Right ventricle myocardium superior (tissue), 1 donor: ENCODE measurements around the gene TMEM176A. TPM values are rescaled to one million over a fixed set of nuclear protein-coding genes. Genes with fewer than 3 reads are reported as not detected.
"Not testable (repeated sequence)": the region's sequence is repeated elsewhere in the genome, so short reads cannot be mapped to it uniquely, and the experiment has no call there.

Experiments used
- ATAC-seq: fragments of 200-7000 bp; cut with Tn5 transposase; one replicate; pipeline ENCODE4 v1.9.1; 2020; ENCODE audit warnings: mild to moderate bottlenecking; ENCODE audit not compliant: poor library complexity
- DNase-seq: peaks from one replicate; pipeline ENCODE4 v3.0.0-alpha.2; 2020
- intact Hi-C: fragments of 100-400 bp; cut with DNase I; formaldehyde crosslinking; loops from one replicate; pipeline ENCODE4 v1.11.2; 2022
- long read RNA-seq: library from polyadenylated mRNA; unstranded; transcript quantifications from one replicate; pipeline ENCODE4 v2.0.0, GENCODE V29; 2021
- total RNA-seq: library from RNA; stranded (reverse); fragmentation: NEBNext Ultra II Directional; extraction: Animal tissue kit (Norgen Biotek cat#: 25700); gene quantifications from one replicate; pipeline ENCODE4 v1.2.1, GENCODE V29; 2021
- donor health status: DM: no; HTN: yes; CAD: no; lungs with severe emphysema.

TMEM176A gene
- 27.1 TPM for total RNA-seq
- long read RNA-seq, transcript TMEM176A-210 (7 exons, 1,530 nt) = major isoform, 13 of 28 reads
- long read RNA-seq, transcript TMEM176A-201 (7 exons, 1,261 nt) = minor isoform, 6 of 28 reads
- long read RNA-seq, partial matches to known transcripts = 2 of 28 reads
- long read RNA-seq, other reads (novel, unspliced or antisense) = 7 of 28 reads

- DNase-seq = peak; percentile 47
- intact Hi-C loops = no loop called here
- peak; percentile 73 for ATAC-seq
Observed at GRCh38 chr7:150800581-150801241, at the start of gene TMEM176A. Gene TMEM176A (plus strand): TSS chr7:150800769. CDS start chr7:150801551, 782 bp downstream.

GRCh38 chr7:150751702-150752101, 48.9 kb upstream of the TMEM176A start:
- ATAC-seq = peak; percentile 92
- intact Hi-C loops = no loop called here
- no peak for DNase-seq

GRCh38 chr7:150753239-150753638, 47.3 kb upstream of the TMEM176A start:
- DNase-seq (no peak), ATAC-seq (no peak)
- intact Hi-C loops = no loop called here

- DNase-seq = no peak
- ATAC-seq = no peak
- intact Hi-C loops = loop anchor here (2.0 kb wide), 1 partner anchor 303 kb away; the partner anchor contains the start of gene GIMAP8
Observed at GRCh38 chr7:150753826-150754603, 46.6 kb upstream of the TMEM176A start.

GRCh38 chr7:150754951-150755350, 45.6 kb upstream of the TMEM176A start:
- DNase-seq = no peak
- intact Hi-C loops = loop anchor here (2.0 kb wide), 1 partner anchor 304 kb away; the partner anchor contains the start of gene GIMAP8
- ATAC-seq = no peak

GRCh38 chr7:150755473-150756099, 45.0 kb upstream of the TMEM176A start:
- intact Hi-C loops = loop anchor here (2.0 kb wide), 1 partner anchor 305 kb away; the partner anchor contains the start of gene GIMAP8
- ATAC-seq (peak; percentile 15), DNase-seq (no peak)

GRCh38 chr7:150756166-150756565, 44.4 kb upstream of the TMEM176A start:
- ATAC-seq (no peak), DNase-seq (no peak)
- intact Hi-C loops = no loop called here

GRCh38 chr7:150756858-150757257, 43.7 kb upstream of the TMEM176A start:
- peak; percentile 64 for ATAC-seq
- intact Hi-C loops = no loop called here
- DNase-seq = no peak

- no peak for DNase-seq
- intact Hi-C loops = no loop called here
- no peak for ATAC-seq
Observed at GRCh38 chr7:150759479-150759878, 41.1 kb upstream of the TMEM176A start.

- DNase-seq (no peak), ATAC-seq (no peak)
- intact Hi-C loops = no loop called here
Observed at GRCh38 chr7:150766334-150766709, 34.2 kb upstream of the TMEM176A start.

- intact Hi-C loops = no loop called here
- DNase-seq = no peak
Observed at GRCh38 chr7:150769768-150770167, 30.8 kb upstream of the TMEM176A start.

GRCh38 chr7:150774131-150774530, 26.4 kb upstream of the TMEM176A start:
- ATAC-seq, DNase-seq, intact Hi-C loops: not testable (repeated sequence)

More at GRCh38 chr7:150769768-150770167, 30.8 kb upstream of the TMEM176A start:
- ATAC-seq = no peak

- DNase-seq = no peak
- no peak for ATAC-seq
- intact Hi-C loops = loop anchor here (5.0 kb wide), 3 partner anchors 84 to 209 kb away; no protein-coding TSS in a partner anchor
Observed at GRCh38 chr7:150778014-150778737, 22.4 kb upstream of the TMEM176A start.

GRCh38 chr7:150778738-150779301, 21.7 kb upstream of the TMEM176A start:
- intact Hi-C loops = loop anchor here (5.0 kb wide), 3 partner anchors 83 to 208 kb away; no protein-coding TSS in a partner anchor
- ATAC-seq = peak; percentile 93
- DNase-seq = peak; percentile 91

- ATAC-seq (no peak), DNase-seq (no peak)
- intact Hi-C loops = no loop called here
Observed at GRCh38 chr7:150780292-150780691, 20.3 kb upstream of the TMEM176A start.

- ATAC-seq = peak; percentile 28
- DNase-seq = no peak
- intact Hi-C loops = no loop called here
Observed at GRCh38 chr7:150781103-150781502, 19.5 kb upstream of the TMEM176A start.

- no peak for DNase-seq
- ATAC-seq = no peak
- intact Hi-C loops = no loop called here
Observed at GRCh38 chr7:150781961-150782360, 18.6 kb upstream of the TMEM176A start.

- ATAC-seq (no peak), DNase-seq (no peak)
- intact Hi-C loops = no loop called here
Observed at GRCh38 chr7:150784120-150784736, 16.3 kb upstream of the TMEM176A start.
